Astrocyte (in vitro differentiated cells and primary cell): ENCODE measurements around the gene BANK1. TPM values are rescaled to one million over a fixed set of nuclear protein-coding genes. Genes with fewer than 3 reads are reported as not detected.
A peak's percentile ranks its signal among the peaks of the same experiment; 100 is the strongest.

Source experiments
- DNase-seq: peaks from one replicate; pipeline ENCODE4 v3.0.0-alpha.2; 2010; ENCODE audit warnings: low read depth
- FAIRE-seq: peaks from 2 replicates; lab custom pipeline; 2011; peaks lifted over from hg19 to GRCh38; lab: Jason Lieb, UNC
- H2AFZ ChIP-seq: 2 replicates; pipeline ENCODE4 v1.6.0; 2012; ENCODE audit warnings: low read depth, low read length, inconsistent platforms
- H3K27ac ChIP-seq: 2 replicates; pipeline ENCODE4 v1.5.1; 2011; ENCODE audit warnings: low read depth, low read length, inconsistent platforms
- H3K27me3 ChIP-seq: 2 replicates; pipeline ENCODE4 v1.6.0; 2011; ENCODE audit warnings: low read length, inconsistent platforms; ENCODE audit not compliant: insufficient read depth
- H3K36me3 ChIP-seq: 2 replicates; pipeline ENCODE4 v1.5.1; 2011; ENCODE audit warnings: low read length, inconsistent platforms; ENCODE audit not compliant: insufficient read depth
- H3K4me1 ChIP-seq: 2 replicates; pipeline ENCODE4 v1.5.1; 2011; ENCODE audit warnings: low read length, inconsistent platforms; ENCODE audit not compliant: insufficient read depth
- H3K4me2 ChIP-seq: 2 replicates; pipeline ENCODE4 v1.6.0; 2012; ENCODE audit warnings: low read length, inconsistent platforms
- H3K4me3 ChIP-seq: 2 replicates; pipeline ENCODE4 v1.5.1; 2011; ENCODE audit warnings: low read depth, mild to moderate bottlenecking, low read length, inconsistent platforms; ENCODE audit not compliant: insufficient read depth
- H3K79me2 ChIP-seq: 2 replicates; pipeline ENCODE4 v1.6.0; 2012; ENCODE audit warnings: mild to moderate bottlenecking, low read length, inconsistent platforms; ENCODE audit not compliant: insufficient read depth
- H3K9ac ChIP-seq: 2 replicates; pipeline ENCODE4 v1.6.0; 2012; ENCODE audit warnings: mild to moderate bottlenecking, low read length, inconsistent platforms
- H3K9me3 ChIP-seq: 2 replicates; pipeline ENCODE4 v1.5.1; 2012; ENCODE audit warnings: low read depth, mild to moderate bottlenecking, low read length, inconsistent platforms; ENCODE audit not compliant: insufficient read depth
- H4K20me1 ChIP-seq: 2 replicates; pipeline ENCODE4 v1.6.0; 2012; ENCODE audit warnings: low read length, inconsistent platforms; ENCODE audit not compliant: insufficient read depth
- H3K27ac Mint-ChIP-seq: one replicate; pipeline ENCODE4 v1.8.0; 2021; ENCODE audit warnings: mild to moderate bottlenecking, mixed read lengths; ENCODE audit not compliant: unreplicated experiment
- H3K27me3 Mint-ChIP-seq: one replicate; pipeline ENCODE4 v1.8.0; 2021; ENCODE audit warnings: low read depth, mixed read lengths; ENCODE audit not compliant: unreplicated experiment
- H3K36me3 Mint-ChIP-seq: one replicate; pipeline ENCODE4 v1.8.0; 2021; ENCODE audit warnings: low read depth, mixed read lengths; ENCODE audit not compliant: unreplicated experiment
- H3K4me1 Mint-ChIP-seq: one replicate; pipeline ENCODE4 v1.8.0; 2021; ENCODE audit warnings: low read depth, mixed read lengths; ENCODE audit not compliant: unreplicated experiment
- H3K4me3 Mint-ChIP-seq: one replicate; pipeline ENCODE4 v1.8.0; 2021; ENCODE audit warnings: mild to moderate bottlenecking, moderate library complexity, mixed read lengths; ENCODE audit not compliant: unreplicated experiment
- H3K9me3 Mint-ChIP-seq: one replicate; pipeline ENCODE4 v1.8.0; 2021; ENCODE audit warnings: mild to moderate bottlenecking, mixed read lengths; ENCODE audit not compliant: unreplicated experiment
- CTCF ChIP-seq: IDR thresholded peaks from 2 replicates; pipeline ENCODE4 v1.5.1; 2011; ENCODE audit warnings: low read depth, mild to moderate bottlenecking, inconsistent platforms, low read length, moderate library complexity; ENCODE audit not compliant: insufficient read depth
- EZH2 ChIP-seq: IDR thresholded peaks from 2 replicates; pipeline ENCODE4 v1.6.1; 2012; ENCODE audit warnings: mild to moderate bottlenecking, low read length, inconsistent platforms; ENCODE audit not compliant: insufficient read depth
- total RNA-seq: library from RNA; stranded (reverse); gene quantifications from 2 replicates; pipeline ENCODE4 v1.2.1, GENCODE V29; 2021

Gene BANK1
- total RNA-seq, 1 donor from 2014 or later, result 1.3 TPM

- FAIRE-seq, result no peak
- no peak overlapping the region for H3K4me3 Mint-ChIP-seq
Observed at GRCh38 chr4:101785486-101785885, 5.0 kb upstream of the BANK1 start.

GRCh38 chr4:101787701-101788316 lies 2.7 kb upstream of the BANK1 start:
- Histone ChIP-seq H3K4me2 (no peak overlapping the region), H3K36me3 (no peaks in the 10 kb centered on the region), H3K4me1 (no peaks in the 10 kb centered on the region), H3K79me2 (no peaks in the 10 kb centered on the region), H2AFZ (no peak overlapping the region), H3K9ac (no peak overlapping the region), H3K27me3 (no peaks in the 10 kb centered on the region), H3K27ac (no peak overlapping the region), H3K4me3 (no peak overlapping the region), H3K9me3 (no peaks in the 10 kb centered on the region), H4K20me1 (no peaks in the 10 kb centered on the region)
- no peak for TF ChIP-seq CTCF
- TF ChIP-seq EZH2, result no peak
- FAIRE-seq (no peak), DNase-seq (no peak)
- Mint-ChIP-seq H3K4me1 (peaks cover 10% of the 10 kb centered on the region), H3K36me3 (no peaks in the 10 kb centered on the region), H3K9me3 (peaks cover 6% of the 10 kb centered on the region), H3K27ac (peak overlapping the region; percentile 20), H3K4me3 (no peak overlapping the region), H3K27me3 (peaks cover 2% of the 10 kb centered on the region)

More at GRCh38 chr4:101785486-101785885, 5.0 kb upstream of the BANK1 start:
- Histone ChIP-seq H3K4me3 (no peak overlapping the region), H3K9ac (no peak overlapping the region), H3K4me1 (no peaks in the 10 kb centered on the region), H4K20me1 (no peaks in the 10 kb centered on the region), H2AFZ (no peak overlapping the region), H3K79me2 (no peaks in the 10 kb centered on the region), H3K9me3 (no peaks in the 10 kb centered on the region), H3K27me3 (no peaks in the 10 kb centered on the region), H3K27ac (no peak overlapping the region), H3K36me3 (no peaks in the 10 kb centered on the region), H3K4me2 (no peak overlapping the region)
- H3K4me1 Mint-ChIP-seq, result peaks cover 13% of the 10 kb centered on the region
- no peaks in the 10 kb centered on the region for H3K36me3 Mint-ChIP-seq
- DNase-seq, result no peak
- TF ChIP-seq EZH2 (no peak), CTCF (no peak)
- H3K27ac Mint-ChIP-seq, result no peak overlapping the region
- peaks cover 6% of the 10 kb centered on the region for H3K9me3 Mint-ChIP-seq
- H3K27me3 Mint-ChIP-seq, result peaks cover 2% of the 10 kb centered on the region

- H3K36me3 ChIP-seq, result no peaks in the 10 kb centered on the region
- H3K4me3 Mint-ChIP-seq, result peak overlapping the region; percentile 77
- H3K4me1 Mint-ChIP-seq, result peaks cover 5% of the 10 kb centered on the region
- no peaks in the 10 kb centered on the region for H3K9me3 ChIP-seq
- peak overlapping the region; percentile 78 for H2AFZ ChIP-seq
- no peaks in the 10 kb centered on the region for H3K36me3 Mint-ChIP-seq
- peaks cover 4% of the 10 kb centered on the region for H3K9me3 Mint-ChIP-seq
- H3K27ac ChIP-seq, result no peak overlapping the region
- FAIRE-seq, result no peak
- H3K27ac Mint-ChIP-seq, result no peak overlapping the region
- TF ChIP-seq EZH2 (no peak), CTCF (no peak)
- peak overlapping the region; percentile 53 for H3K4me3 ChIP-seq
- H3K4me2 ChIP-seq, result peak overlapping the region; percentile 73
- H3K4me1 ChIP-seq, result no peaks in the 10 kb centered on the region
- no peaks in the 10 kb centered on the region for H4K20me1 ChIP-seq
- H3K79me2 ChIP-seq, result no peaks in the 10 kb centered on the region
- H3K27me3 ChIP-seq, result no peaks in the 10 kb centered on the region
- H3K27me3 Mint-ChIP-seq, result peaks cover 2% of the 10 kb centered on the region
- H3K9ac ChIP-seq, result peak overlapping the region; percentile 50
- no peak for DNase-seq
Observed at GRCh38 chr4:101791182-101791558, 640 bp downstream of the BANK1 start.
